ENCODE measurements around the gene LAT. TPM values are rescaled to one million over a fixed set of nuclear protein-coding genes. Genes with fewer than 3 reads are reported as not detected.

The LAT gene
- total and polyA plus RNA-seq, 2 of the 13 experiments (the other 11 are each of a cell fraction or from before 2014, with no cell fraction given): 2.0 to 3.0 TPM

GRCh38 chr16:28974437-28975157 lies 10.3 kb upstream of the LAT start, which contains the start of gene SPNS1 (continued):
- TF ChIP-seq MAZ (IDR thresholded peaks at IDR 0.05; ENCODE audit: borderline replicate concordance, low read depth, low read length): peak; percentile 52; the same call in 1 of the 2 replicates
- TF ChIP-seq MAZ (CRISPR knock-in tag; IDR thresholded peaks at IDR 0.05; ENCODE audit: low read depth): peak; percentile 93
- peak; percentile 78 for TF ChIP-seq FOXP4 (CRISPR knock-in tag; IDR thresholded peaks at IDR 0.05)
- TF ChIP-seq NPAS2 (CRISPR knock-in tag; IDR thresholded peaks at IDR 0.05; ENCODE audit: borderline replicate concordance): no peak
- peak; percentile 21; the same call in 1 of the 2 replicates for TF ChIP-seq DNMT1 (CRISPR knock-in tag; IDR thresholded peaks at IDR 0.05)
- peak; percentile 98 for TF ChIP-seq ZNF749 (CRISPR knock-in tag; IDR thresholded peaks at IDR 0.05; ENCODE audit: borderline replicate concordance)
- peak; percentile 81 for TF ChIP-seq ZNF550 (CRISPR knock-in tag; IDR thresholded peaks at IDR 0.05; ENCODE audit: borderline replicate concordance)
- peak; percentile 47; the same call in 1 of the 2 replicates for TF ChIP-seq FOSL1 (CRISPR knock-in tag; IDR thresholded peaks at IDR 0.05; ENCODE audit: borderline replicate concordance)
- peak; percentile 75 for TF ChIP-seq NFYB (CRISPR knock-in tag; IDR thresholded peaks at IDR 0.05)
- TF ChIP-seq NRL (CRISPR knock-in tag; IDR thresholded peaks at IDR 0.05; ENCODE audit: borderline replicate concordance): peak; percentile 88
- TF ChIP-seq ZNF556 (CRISPR knock-in tag; IDR thresholded peaks at IDR 0.05; ENCODE audit: borderline replicate concordance): peak; percentile 91; the same call in 1 of the 2 replicates
- TF ChIP-seq FOXO1 (CRISPR knock-in tag; IDR thresholded peaks at IDR 0.05): peak; percentile 53; the same call in 1 of the 2 replicates
- no peak for TF ChIP-seq ZNF562 (CRISPR knock-in tag; IDR thresholded peaks at IDR 0.05; ENCODE audit: borderline replicate concordance)
- peak; percentile 92 for TF ChIP-seq CBX5 (CRISPR knock-in tag; IDR thresholded peaks at IDR 0.05; ENCODE audit: borderline replicate concordance)
- no peak; the same call in 1 of the 2 replicates for TF ChIP-seq WIZ (CRISPR knock-in tag; IDR thresholded peaks at IDR 0.05)
- 0 out of 2 replicates have a peak, but pooled peaks have one; percentile 37 for TF ChIP-seq KLF6 (CRISPR knock-in tag; IDR thresholded peaks at IDR 0.05)
- peak; percentile 81; the same call in 1 of the 2 replicates for TF ChIP-seq ZSCAN9 (CRISPR knock-in tag; IDR thresholded peaks at IDR 0.05; ENCODE audit: borderline replicate concordance)
- TF ChIP-seq, protein P1, sequence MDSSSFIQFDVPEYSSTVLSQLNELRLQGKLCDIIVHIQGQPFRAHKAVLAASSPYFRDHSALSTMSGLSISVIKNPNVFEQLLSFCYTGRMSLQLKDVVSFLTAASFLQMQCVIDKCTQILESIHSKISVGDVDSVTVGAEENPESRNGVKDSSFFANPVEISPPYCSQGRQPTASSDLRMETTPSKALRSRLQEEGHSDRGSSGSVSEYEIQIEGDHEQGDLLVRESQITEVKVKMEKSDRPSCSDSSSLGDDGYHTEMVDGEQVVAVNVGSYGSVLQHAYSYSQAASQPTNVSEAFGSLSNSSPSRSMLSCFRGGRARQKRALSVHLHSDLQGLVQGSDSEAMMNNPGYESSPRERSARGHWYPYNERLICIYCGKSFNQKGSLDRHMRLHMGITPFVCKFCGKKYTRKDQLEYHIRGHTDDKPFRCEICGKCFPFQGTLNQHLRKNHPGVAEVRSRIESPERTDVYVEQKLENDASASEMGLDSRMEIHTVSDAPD (CRISPR knock-in tag; IDR thresholded peaks at IDR 0.05): no peak
- peak; percentile 59 for TF ChIP-seq PHF5A (CRISPR knock-in tag; IDR thresholded peaks at IDR 0.05; ENCODE audit: low read depth, unreplicated experiment)
- TF ChIP-seq ZNF775 (CRISPR knock-in tag; IDR thresholded peaks at IDR 0.05; ENCODE audit: borderline replicate concordance): no peak
- TF ChIP-seq ZNF891 (CRISPR knock-in tag; IDR thresholded peaks at IDR 0.05): peak; percentile 48; the same call in 1 of the 2 replicates
- TF ChIP-seq ATF6 (CRISPR knock-in tag; conservative IDR thresholded peaks at IDR 0.05): no peak
- peak; percentile 85; the same call in 1 of the 2 replicates for TF ChIP-seq ZFP37 (CRISPR knock-in tag; IDR thresholded peaks at IDR 0.05; ENCODE audit: borderline replicate concordance)
- peak; percentile 82 for TF ChIP-seq ZFP1 (CRISPR knock-in tag; IDR thresholded peaks at IDR 0.05)
- no peak for TF ChIP-seq FOXP1 (IDR thresholded peaks at IDR 0.05)
- TF ChIP-seq FOXP1 (CRISPR knock-in tag; IDR thresholded peaks at IDR 0.05): no peak

Measured in HepG2 (cell line).